WI38 (cell line): ENCODE results near the gene NIPBL.
"Not testable (repeated sequence)": the region's sequence is repeated elsewhere in the genome, so short reads cannot be mapped to it uniquely, and the experiment has no call there.

Experiments used
- H3K4me3 ChIP-seq: 2 replicates; pipeline ENCODE4 v1.5.1; 2011; ENCODE audit warnings: low read depth, mild to moderate bottlenecking, control low read depth, low read length
- CTCF ChIP-seq: IDR thresholded peaks from 2 replicates; pipeline ENCODE4 v1.5.1; 2012; ENCODE audit warnings: low read depth, mild to moderate bottlenecking, control low read depth, low read length

Gene NIPBL

GRCh38 chr5:36900283-36900682 is 23.7 kb downstream of the NIPBL start:
- H3K4me3 ChIP-seq, result no peak overlapping the region
- no peak for TF ChIP-seq CTCF

GRCh38 chr5:36901077-36901476 is 24.5 kb downstream of the NIPBL start:
- not testable (repeated sequence) for H3K4me3 ChIP-seq

- no peak for TF ChIP-seq CTCF
- H3K4me3 ChIP-seq, result no peak overlapping the region
Measured at GRCh38 chr5:36901856-36902255, 25.3 kb downstream of the NIPBL start.

GRCh38 chr5:36902353-36902752 is 25.8 kb downstream of the NIPBL start:
- no peak overlapping the region for H3K4me3 ChIP-seq
- TF ChIP-seq CTCF, result no peak

GRCh38 chr5:36904677-36905076 is 28.1 kb downstream of the NIPBL start:
- no peak for TF ChIP-seq CTCF
- no peak overlapping the region for H3K4me3 ChIP-seq

- TF ChIP-seq CTCF, result no peak
- no peak overlapping the region for H3K4me3 ChIP-seq
Measured at GRCh38 chr5:36908544-36909260, 32.1 kb downstream of the NIPBL start.

- TF ChIP-seq CTCF, result no peak
- no peak overlapping the region for H3K4me3 ChIP-seq
Measured at GRCh38 chr5:36915653-36916052, 39.1 kb downstream of the NIPBL start.

- H3K4me3 ChIP-seq, result not testable (repeated sequence)
Measured at GRCh38 chr5:36916614-36917013, 40.0 kb downstream of the NIPBL start.

GRCh38 chr5:36917358-36917757 is 40.8 kb downstream of the NIPBL start:
- not testable (repeated sequence) for H3K4me3 ChIP-seq
